NCI-H2107 treated with DMSO at 0.1 percent for 48 hours (cell line): ENCODE measurements around the gene CARMIL1.

ENCODE experiments used
- DNase-seq: peaks from one replicate; lab custom pipeline; 2025; ENCODE audit not compliant: unreplicated experiment; lab: John Stamatoyannopoulos, UW

CARMIL1 gene

GRCh38 chr6:25601800-25602673 lies 322.9 kb downstream of the CARMIL1 start:
- peak; percentile 19 for DNase-seq

- DNase-seq: no peak
Observed at GRCh38 chr6:25602674-25602982, 323.5 kb downstream of the CARMIL1 start.

GRCh38 chr6:25603251-25603650 lies 324.1 kb downstream of the CARMIL1 start:
- DNase-seq: no peak

GRCh38 chr6:25606151-25606550 lies 327.0 kb downstream of the CARMIL1 start:
- DNase-seq: peak; percentile 38

GRCh38 chr6:25608558-25609174 lies 329.5 kb downstream of the CARMIL1 start:
- DNase-seq: no peak

GRCh38 chr6:25612666-25613065 lies 333.5 kb downstream of the CARMIL1 start:
- DNase-seq: no peak

- no peak for DNase-seq
Observed at GRCh38 chr6:25613415-25613814, 334.2 kb downstream of the CARMIL1 start.

- no peak for DNase-seq
Observed at GRCh38 chr6:25614052-25614451, 334.9 kb downstream of the CARMIL1 start.

GRCh38 chr6:25615471-25615870 lies 336.3 kb downstream of the CARMIL1 start:
- DNase-seq: no peak

GRCh38 chr6:25617997-25618396 lies 338.8 kb downstream of the CARMIL1 start:
- no peak for DNase-seq

GRCh38 chr6:25619217-25619616 lies 340.0 kb downstream of the CARMIL1 start:
- no peak for DNase-seq

- no peak for DNase-seq
Observed at GRCh38 chr6:25620391-25620790, 341.2 kb downstream of the CARMIL1 start.

GRCh38 chr6:25623065-25623464 lies 343.9 kb downstream of the CARMIL1 start:
- no peak for DNase-seq

- no peak for DNase-seq
Observed at GRCh38 chr6:25623879-25624278, 344.7 kb downstream of the CARMIL1 start.

- DNase-seq: no peak
Observed at GRCh38 chr6:25627001-25627400, 347.8 kb downstream of the CARMIL1 start.

- DNase-seq: no peak
Observed at GRCh38 chr6:25628471-25629197, 349.5 kb downstream of the CARMIL1 start.

GRCh38 chr6:25629198-25629576 lies 350.0 kb downstream of the CARMIL1 start:
- DNase-seq: no peak

GRCh38 chr6:25630508-25631278 lies 351.5 kb downstream of the CARMIL1 start:
- DNase-seq: no peak

- no peak for DNase-seq
Observed at GRCh38 chr6:25635886-25636317, 356.7 kb downstream of the CARMIL1 start.

- no peak for DNase-seq
Observed at GRCh38 chr6:25637211-25637610, 358.0 kb downstream of the CARMIL1 start.

GRCh38 chr6:25637960-25638434 lies 358.8 kb downstream of the CARMIL1 start:
- peak; percentile 72 for DNase-seq
